Neural crest cell (in vitro differentiated cells): ENCODE results near the gene TXNRD1. TPM values are rescaled to one million over a fixed set of nuclear protein-coding genes. Genes with fewer than 3 reads are reported as not detected.

ENCODE experiments used
- DNase-seq: peaks from one replicate; pipeline ENCODE4 v3.0.0; 2021; ENCODE audit warnings: low read depth, mixed read lengths, low spot score
- H3K27ac Mint-ChIP-seq: one replicate; pipeline ENCODE4 v1.8.0; 2021; ENCODE audit warnings: mild to moderate bottlenecking, mixed read lengths; ENCODE audit not compliant: unreplicated experiment
- H3K27me3 Mint-ChIP-seq: 2 replicates; pipeline ENCODE4 v1.8.0; 2021; ENCODE audit warnings: low read depth, mild to moderate bottlenecking, mixed read lengths
- H3K36me3 Mint-ChIP-seq: 2 replicates; pipeline ENCODE4 v1.8.0; 2021; ENCODE audit warnings: low read depth, mild to moderate bottlenecking, mixed read lengths
- H3K4me1 Mint-ChIP-seq: 2 replicates; pipeline ENCODE4 v1.8.0; 2021; ENCODE audit warnings: mixed read lengths
- H3K4me3 Mint-ChIP-seq: one replicate; pipeline ENCODE4 v1.8.0; 2021; ENCODE audit warnings: mild to moderate bottlenecking, mixed read lengths
- H3K9me3 Mint-ChIP-seq: 2 replicates; pipeline ENCODE4 v1.8.0; 2021; ENCODE audit warnings: mixed read lengths
- CTCF ChIP-seq: fragments of 200-600 bp; sonication (generic); conservative IDR thresholded peaks from 2 replicates; pipeline ENCODE4 v1.5.0; 2021; ENCODE audit warnings: antibody characterized with exemption, mild to moderate bottlenecking
- total RNA-seq: library from RNA; stranded (reverse); gene quantifications from 2 replicates; pipeline ENCODE4 v1.2.1, GENCODE V29; 2021

TXNRD1 gene
- total RNA-seq, 1 donor from 2014 or later = 105 TPM

GRCh38 chr12:104243551-104243950 is 28.0 kb downstream of the TXNRD1 start:
- Mint-ChIP-seq H3K4me1 (no peaks in the 10 kb centered on the region), H3K27ac (no peak overlapping the region), H3K9me3 (no peaks in the 10 kb centered on the region), H3K4me3 (no peak overlapping the region), H3K27me3 (no peaks in the 10 kb centered on the region), H3K36me3 (no peaks in the 10 kb centered on the region)
- TF ChIP-seq CTCF = no peak
- no peak for DNase-seq

GRCh38 chr12:104243971-104244370 is 28.4 kb downstream of the TXNRD1 start:
- no peaks in the 10 kb centered on the region for H3K9me3 Mint-ChIP-seq
- no peak for DNase-seq
- H3K27me3 Mint-ChIP-seq = no peaks in the 10 kb centered on the region
- H3K27ac Mint-ChIP-seq = no peak overlapping the region
- H3K4me3 Mint-ChIP-seq = no peak overlapping the region
- TF ChIP-seq CTCF = no peak
- H3K36me3 Mint-ChIP-seq = no peaks in the 10 kb centered on the region
- no peaks in the 10 kb centered on the region for H3K4me1 Mint-ChIP-seq

GRCh38 chr12:104247698-104248097 is 32.1 kb downstream of the TXNRD1 start:
- Mint-ChIP-seq H3K36me3 (no peaks in the 10 kb centered on the region), H3K9me3 (no peaks in the 10 kb centered on the region), H3K27me3 (no peaks in the 10 kb centered on the region), H3K4me3 (no peak overlapping the region), H3K27ac (no peak overlapping the region), H3K4me1 (no peaks in the 10 kb centered on the region)
- no peak for DNase-seq
- TF ChIP-seq CTCF = no peak

GRCh38 chr12:104248444-104248843 is 32.9 kb downstream of the TXNRD1 start:
- H3K4me1 Mint-ChIP-seq = no peaks in the 10 kb centered on the region
- no peak overlapping the region for H3K4me3 Mint-ChIP-seq
- TF ChIP-seq CTCF = no peak
- H3K36me3 Mint-ChIP-seq = no peaks in the 10 kb centered on the region
- no peaks in the 10 kb centered on the region for H3K27me3 Mint-ChIP-seq
- no peak for DNase-seq
- no peaks in the 10 kb centered on the region for H3K9me3 Mint-ChIP-seq
- H3K27ac Mint-ChIP-seq = no peak overlapping the region

- Mint-ChIP-seq H3K36me3 (no peaks in the 10 kb centered on the region), H3K27me3 (no peaks in the 10 kb centered on the region), H3K9me3 (no peaks in the 10 kb centered on the region), H3K27ac (no peak overlapping the region), H3K4me1 (no peaks in the 10 kb centered on the region), H3K4me3 (no peak overlapping the region)
- no peak for TF ChIP-seq CTCF
- no peak for DNase-seq
Measured at GRCh38 chr12:104249017-104249416, 33.4 kb downstream of the TXNRD1 start.

- Mint-ChIP-seq H3K4me1 (no peaks in the 10 kb centered on the region), H3K9me3 (no peaks in the 10 kb centered on the region), H3K27ac (no peak overlapping the region), H3K27me3 (no peaks in the 10 kb centered on the region), H3K36me3 (no peaks in the 10 kb centered on the region), H3K4me3 (no peak overlapping the region)
- DNase-seq = no peak
- no peak for TF ChIP-seq CTCF
Measured at GRCh38 chr12:104249898-104250297, 34.3 kb downstream of the TXNRD1 start.
